MCF 10A (cell line): ENCODE data around the gene KCNJ16. TPM values are rescaled to one million over a fixed set of nuclear protein-coding genes. Genes with fewer than 3 reads are reported as not detected.
A peak's percentile ranks its signal among the peaks of the same experiment; 100 is the strongest.

Experiments used
- BruUV-seq: library from RNA; stranded (reverse); fragments of 400-500 nt; replicated peaks from 2 replicates; lab custom pipeline; 2021; lab: Mats Ljungman, UMichigan
- CTCF ChIA-PET: fragments of 300-600 bp; sonication (Branson Sonifier 250); formaldehyde crosslinking; extraction: SDS; loops from one replicate; lab custom pipeline; 2021; ENCODE audit warnings: antibody characterized with exemption, inconsistent platforms; lab: Yijun Ruan, JAX
- POLR2A ChIA-PET: fragments of 300-600, 350-650 bp; sonication (Branson Sonifier 250); formaldehyde crosslinking; extraction: SDS; loops from one replicate; lab custom pipeline; 2020; ENCODE audit warnings: antibody characterized with exemption, inconsistent platforms; lab: Yijun Ruan, JAX
- DNase-seq: peaks from one replicate; pipeline ENCODE4 v3.0.0-alpha.2; 2018; ENCODE audit not compliant: unreplicated experiment
- H3K27ac Mint-ChIP-seq: one replicate; pipeline ENCODE4 v1.8.0; 2022; ENCODE audit warnings: mild to moderate bottlenecking, low read depth, mixed read lengths; ENCODE audit not compliant: unreplicated experiment
- H3K27me3 Mint-ChIP-seq: one replicate; pipeline ENCODE4 v1.8.0; 2022; ENCODE audit warnings: mixed read lengths; ENCODE audit not compliant: insufficient read depth, unreplicated experiment
- H3K36me3 Mint-ChIP-seq: one replicate; pipeline ENCODE4 v1.8.0; 2022; ENCODE audit warnings: mild to moderate bottlenecking, moderate library complexity, mixed read lengths; ENCODE audit not compliant: insufficient read depth, unreplicated experiment
- H3K4me1 Mint-ChIP-seq: one replicate; pipeline ENCODE4 v1.8.0; 2022; ENCODE audit warnings: mixed read lengths; ENCODE audit not compliant: insufficient read depth, unreplicated experiment
- H3K4me3 Mint-ChIP-seq: one replicate; pipeline ENCODE4 v1.8.0; 2022; ENCODE audit warnings: mild to moderate bottlenecking, moderate library complexity, mixed read lengths; ENCODE audit not compliant: unreplicated experiment
- H3K9me3 Mint-ChIP-seq: one replicate; pipeline ENCODE4 v1.8.0; 2022; ENCODE audit warnings: mixed read lengths; ENCODE audit not compliant: unreplicated experiment
- intact Hi-C: fragments of 100-400 bp; cut with micrococcal nuclease; formaldehyde crosslinking; loops from 2 replicates; pipeline ENCODE4 v1.14.1; 2022
- total RNA-seq: library from RNA; stranded (reverse); gene quantifications from 2 replicates; pipeline ENCODE4 v1.2.3, GENCODE V29; 2022
- TF ChIP-seq, protein P1 (sequence below): fragments of 200-600 bp; IDR thresholded peaks from one replicate; pipeline ENCODE4 v1.8.0; 2022; ENCODE audit warnings: antibody characterized with exemption, mild to moderate bottlenecking; ENCODE audit not compliant: unreplicated experiment

The KCNJ16 gene
- total RNA-seq, 1 experiment from 2014 or later, result 0.42 TPM

DNA sequence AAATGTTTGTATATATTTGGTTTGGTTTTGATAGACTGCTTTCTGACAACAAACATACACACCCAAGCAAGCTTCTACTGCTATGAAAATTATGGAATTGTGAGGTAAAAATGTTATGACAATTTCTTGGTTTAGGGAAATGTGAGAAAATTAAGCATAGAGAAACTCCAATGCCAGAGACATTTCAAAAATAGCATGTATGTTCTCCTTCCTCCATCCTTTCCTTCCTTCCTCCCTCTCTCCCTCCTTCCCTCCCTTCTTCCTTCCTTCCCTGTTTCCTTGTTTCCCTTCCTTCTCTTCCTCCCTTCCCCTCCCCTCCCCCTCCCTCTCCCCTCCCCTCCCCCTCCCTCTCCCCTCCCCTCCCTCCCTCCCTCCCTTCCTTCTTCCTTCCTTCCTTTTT lies 109.2 kb downstream of the KCNJ16 start:
- intact Hi-C loops, result loop anchor here (10.0 kb wide), 1 partner anchor 221 kb away; no protein-coding TSS in a partner anchor

DNA sequence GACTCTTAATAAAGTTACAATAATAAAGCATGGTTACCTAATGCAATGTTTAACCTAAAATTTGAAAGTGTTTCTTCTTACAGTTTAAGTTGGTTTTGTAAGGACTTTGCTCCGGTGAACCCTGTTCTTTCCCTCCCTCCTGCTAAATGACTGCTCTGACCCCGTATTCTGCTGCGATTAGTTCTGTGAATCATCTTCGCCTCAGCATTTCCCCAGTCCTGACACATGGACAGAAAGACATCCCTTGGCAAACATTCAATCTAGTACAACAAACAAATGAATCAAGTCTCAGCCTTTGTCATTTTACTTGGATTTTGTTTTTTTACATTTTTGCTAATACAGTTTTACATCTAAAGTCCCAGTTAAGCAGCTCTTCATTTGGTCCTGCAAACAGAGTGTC lies 109.7 kb downstream of the KCNJ16 start:
- ChIA-PET POLR2A (interaction anchor here (1.0 to 2.5 kb wide), 3 partner anchors 13 to 445 kb away, joined by 3 to 9 read pairs (median 4); no protein-coding TSS in a partner anchor), CTCF (interaction anchor here (0.5 kb wide), 1 partner anchor 278 kb away, joined by 3 read pairs; no protein-coding TSS in a partner anchor)
- BruUV-seq, result no TSS peak
- H3K9me3 Mint-ChIP-seq, result no peaks in the 10 kb centered on the region
- intact Hi-C loops, result loop anchor here (10.0 kb wide), 1 partner anchor 220 kb away; no protein-coding TSS in a partner anchor
- H3K27me3 Mint-ChIP-seq, result no peaks in the 10 kb centered on the region
- peak overlapping the region; percentile 18 for H3K27ac Mint-ChIP-seq
- TF ChIP-seq, protein P1, sequence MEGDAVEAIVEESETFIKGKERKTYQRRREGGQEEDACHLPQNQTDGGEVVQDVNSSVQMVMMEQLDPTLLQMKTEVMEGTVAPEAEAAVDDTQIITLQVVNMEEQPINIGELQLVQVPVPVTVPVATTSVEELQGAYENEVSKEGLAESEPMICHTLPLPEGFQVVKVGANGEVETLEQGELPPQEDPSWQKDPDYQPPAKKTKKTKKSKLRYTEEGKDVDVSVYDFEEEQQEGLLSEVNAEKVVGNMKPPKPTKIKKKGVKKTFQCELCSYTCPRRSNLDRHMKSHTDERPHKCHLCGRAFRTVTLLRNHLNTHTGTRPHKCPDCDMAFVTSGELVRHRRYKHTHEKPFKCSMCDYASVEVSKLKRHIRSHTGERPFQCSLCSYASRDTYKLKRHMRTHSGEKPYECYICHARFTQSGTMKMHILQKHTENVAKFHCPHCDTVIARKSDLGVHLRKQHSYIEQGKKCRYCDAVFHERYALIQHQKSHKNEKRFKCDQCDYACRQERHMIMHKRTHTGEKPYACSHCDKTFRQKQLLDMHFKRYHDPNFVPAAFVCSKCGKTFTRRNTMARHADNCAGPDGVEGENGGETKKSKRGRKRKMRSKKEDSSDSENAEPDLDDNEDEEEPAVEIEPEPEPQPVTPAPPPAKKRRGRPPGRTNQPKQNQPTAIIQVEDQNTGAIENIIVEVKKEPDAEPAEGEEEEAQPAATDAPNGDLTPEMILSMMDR, result no peak
- H3K36me3 Mint-ChIP-seq, result peaks cover 6% of the 10 kb centered on the region
- H3K4me1 Mint-ChIP-seq, result peaks cover 16% of the 10 kb centered on the region
- no peak overlapping the region for H3K4me3 Mint-ChIP-seq
- DNase-seq, result peak; percentile 79

More for the DNA sequence above, 109.2 kb downstream of the KCNJ16 start:
- Mint-ChIP-seq H3K36me3 (peaks cover 6% of the 10 kb centered on the region), H3K9me3 (no peaks in the 10 kb centered on the region), H3K4me1 (peaks cover 16% of the 10 kb centered on the region), H3K4me3 (no peak overlapping the region), H3K27me3 (no peaks in the 10 kb centered on the region), H3K27ac (no peak overlapping the region)
- BruUV-seq, result no TSS peak
- ChIA-PET CTCF (no interaction called here), POLR2A (no interaction called here)
- no peak for DNase-seq
- TF ChIP-seq, protein P1, result no peak

Other genes with a start within 250 kb of the KCNJ16 start
- gene KCNJ2, start 94.3 kb downstream of the KCNJ16 start, total RNA-seq, result 0.19 and 0.54 TPM in 2 replicates